ENCODE data around the gene LGR6.

Gene LGR6

DNA sequence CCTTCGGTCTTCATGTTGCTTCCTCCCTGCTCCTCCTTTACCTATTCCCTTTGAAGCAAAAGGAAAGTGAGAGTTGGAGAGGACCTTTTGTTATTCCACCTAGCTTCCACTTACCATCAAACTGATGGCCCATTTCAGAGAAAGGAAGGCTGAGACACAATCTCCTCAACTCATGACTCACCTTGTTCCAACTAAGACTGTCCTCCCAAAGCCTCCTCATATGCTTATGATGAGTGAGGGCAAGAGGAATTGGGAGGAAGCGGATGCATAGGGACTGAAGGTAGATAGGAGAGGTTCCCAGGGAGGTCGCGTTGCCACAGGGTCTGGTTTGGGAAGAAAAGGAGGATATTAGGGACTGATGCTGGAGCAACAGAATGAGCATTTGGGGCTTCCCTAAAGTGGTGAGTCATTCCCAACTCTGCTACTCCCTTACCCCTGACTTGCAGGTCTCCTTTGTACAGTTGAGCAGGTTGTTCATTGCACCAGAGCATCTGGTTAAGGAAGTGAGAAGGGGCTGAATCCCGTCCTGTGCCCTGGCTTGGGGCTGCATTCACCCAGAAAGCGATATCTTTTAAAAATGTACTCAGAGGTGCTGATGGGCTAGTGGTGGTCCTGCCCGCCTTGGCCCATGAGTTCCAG is 35.0 kb downstream of the LGR6 start:
- Histone ChIP-seq H3K36me3 (ENCODE audit: control insufficient read depth, insufficient read depth, low read length) (no peaks in the 10 kb centered on the region), H3K27ac (ENCODE audit: low read depth, low read length) (no peak overlapping the region), H3K9ac (ENCODE audit: low read length) (no peak overlapping the region), H3K9me3 (ENCODE audit: control insufficient read depth, insufficient read depth, low read depth, low read length) (no peaks in the 10 kb centered on the region), H3K4me1 (ENCODE audit: control insufficient read depth, insufficient read depth, low read length) (peaks cover 4% of the 10 kb centered on the region; the same call in 1 of the 2 replicates), H3K27me3 (ENCODE audit: control insufficient read depth, insufficient read depth, low read length) (no peaks in the 10 kb centered on the region), H3K4me3 (ENCODE audit: low read depth, low read length) (no peak overlapping the region)

DNA sequence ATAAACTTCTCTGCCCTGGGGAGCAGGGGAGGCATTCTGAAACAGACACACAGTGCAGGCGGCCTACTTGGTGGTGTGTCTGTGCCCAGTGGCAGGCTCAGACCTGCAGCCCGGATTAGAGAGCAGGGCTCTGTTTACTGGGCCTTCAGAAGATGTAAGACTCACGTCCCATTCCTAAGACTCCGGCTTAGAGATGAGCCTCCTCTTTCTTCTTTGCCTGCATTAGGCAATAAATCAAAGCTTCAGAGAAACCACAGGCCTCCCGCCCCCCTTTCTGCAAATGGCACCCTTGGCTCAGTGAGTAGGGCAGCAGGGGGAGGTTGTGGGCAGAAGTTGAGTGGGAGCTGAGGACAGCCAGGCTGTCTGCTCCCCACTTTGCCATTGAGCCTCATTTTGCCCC is 35.8 kb downstream of the LGR6 start:
- Histone ChIP-seq H3K27me3 (ENCODE audit: control insufficient read depth, insufficient read depth, low read length) (no peaks in the 10 kb centered on the region), H3K4me3 (ENCODE audit: low read depth, low read length) (no peak overlapping the region), H3K9me3 (ENCODE audit: control insufficient read depth, insufficient read depth, low read depth, low read length) (no peaks in the 10 kb centered on the region), H3K27ac (ENCODE audit: low read depth, low read length) (no peak overlapping the region), H3K4me1 (ENCODE audit: control insufficient read depth, insufficient read depth, low read length) (peaks cover 12% of the 10 kb centered on the region; the same call in 1 of the 2 replicates), H3K36me3 (ENCODE audit: control insufficient read depth, insufficient read depth, low read length) (no peaks in the 10 kb centered on the region), H3K9ac (ENCODE audit: low read length) (no peak overlapping the region)

- Histone ChIP-seq H3K27ac (ENCODE audit: low read depth, low read length) (no peak overlapping the region), H3K36me3 (ENCODE audit: control insufficient read depth, insufficient read depth, low read length) (no peaks in the 10 kb centered on the region), H3K4me3 (ENCODE audit: low read depth, low read length) (no peak overlapping the region), H3K4me1 (ENCODE audit: control insufficient read depth, insufficient read depth, low read length) (peaks cover 19% of the 10 kb centered on the region), H3K9me3 (ENCODE audit: control insufficient read depth, insufficient read depth, low read depth, low read length) (no peaks in the 10 kb centered on the region), H3K27me3 (ENCODE audit: control insufficient read depth, insufficient read depth, low read length) (no peaks in the 10 kb centered on the region), H3K9ac (ENCODE audit: low read length) (no peak overlapping the region)
These were observed 36.7 kb downstream of the LGR6 start for GRCh38 chr1:202230061-202230938.

GRCh38 chr1:202230939-202231645 is 37.5 kb downstream of the LGR6 start:
- H3K27me3 ChIP-seq (ENCODE audit: control insufficient read depth, insufficient read depth, low read length) = no peaks in the 10 kb centered on the region
- H3K4me3 ChIP-seq (ENCODE audit: low read depth, low read length) = no peak overlapping the region
- H3K9ac ChIP-seq (ENCODE audit: low read length) = no peak overlapping the region
- no peak overlapping the region for H3K27ac ChIP-seq (ENCODE audit: low read depth, low read length)
- H3K9me3 ChIP-seq (ENCODE audit: control insufficient read depth, insufficient read depth, low read depth, low read length) = no peaks in the 10 kb centered on the region
- no peaks in the 10 kb centered on the region for H3K36me3 ChIP-seq (ENCODE audit: control insufficient read depth, insufficient read depth, low read length)
- H3K4me1 ChIP-seq (ENCODE audit: control insufficient read depth, insufficient read depth, low read length) = peaks cover 27% of the 10 kb centered on the region

- Histone ChIP-seq H3K9me3 (ENCODE audit: control insufficient read depth, insufficient read depth, low read depth, low read length) (no peaks in the 10 kb centered on the region), H3K27me3 (ENCODE audit: control insufficient read depth, insufficient read depth, low read length) (no peaks in the 10 kb centered on the region), H3K9ac (ENCODE audit: low read length) (no peak overlapping the region), H3K27ac (ENCODE audit: low read depth, low read length) (no peak overlapping the region), H3K36me3 (ENCODE audit: control insufficient read depth, insufficient read depth, low read length) (no peaks in the 10 kb centered on the region), H3K4me3 (ENCODE audit: low read depth, low read length) (no peak overlapping the region), H3K4me1 (ENCODE audit: control insufficient read depth, insufficient read depth, low read length) (peaks cover 43% of the 10 kb centered on the region)
These were observed 39.6 kb downstream of the LGR6 start for GRCh38 chr1:202233171-202233570.

GRCh38 chr1:202233804-202234203 is 40.2 kb downstream of the LGR6 start:
- H3K36me3 ChIP-seq (ENCODE audit: control insufficient read depth, insufficient read depth, low read length) = no peaks in the 10 kb centered on the region
- no peaks in the 10 kb centered on the region for H3K9me3 ChIP-seq (ENCODE audit: control insufficient read depth, insufficient read depth, low read depth, low read length)
- no peaks in the 10 kb centered on the region for H3K27me3 ChIP-seq (ENCODE audit: control insufficient read depth, insufficient read depth, low read length)
- H3K4me1 ChIP-seq (ENCODE audit: control insufficient read depth, insufficient read depth, low read length) = peaks cover 43% of the 10 kb centered on the region
- H3K27ac ChIP-seq (ENCODE audit: low read depth, low read length) = no peak overlapping the region
- no peak overlapping the region for H3K4me3 ChIP-seq (ENCODE audit: low read depth, low read length)
- H3K9ac ChIP-seq (ENCODE audit: low read length) = no peak overlapping the region

DNA sequence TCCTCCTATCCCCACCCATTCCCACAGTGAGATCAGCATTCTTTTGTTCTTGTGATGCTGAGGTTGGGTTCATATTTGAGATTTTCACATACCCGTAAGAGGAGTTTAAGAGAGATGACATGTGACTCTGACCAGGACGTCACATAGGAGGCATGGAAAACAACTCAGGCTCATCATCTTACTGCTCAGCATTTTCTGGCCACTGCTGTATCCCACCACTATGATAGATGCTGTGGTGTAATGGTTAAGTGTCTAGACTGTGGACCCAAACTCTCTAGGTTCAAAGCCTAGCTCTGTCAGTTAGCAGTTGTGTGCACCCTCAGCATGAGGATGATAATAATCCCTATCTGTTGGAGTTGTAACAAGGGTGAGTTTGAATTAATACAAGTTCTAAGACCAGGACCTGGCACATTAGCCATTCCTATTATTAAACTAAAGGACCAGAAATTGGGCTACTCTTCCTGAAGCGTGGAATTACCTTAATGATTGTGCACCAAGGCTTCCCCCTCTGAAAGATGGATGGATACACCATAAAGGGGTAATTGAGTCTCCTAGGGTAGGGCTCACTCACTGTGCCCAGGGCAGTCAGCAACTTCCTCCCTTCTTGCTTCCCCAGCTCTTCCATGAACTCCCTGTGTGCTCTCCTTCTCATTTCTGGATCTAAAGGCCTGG is 40.9 kb downstream of the LGR6 start:
- H3K4me1 ChIP-seq (ENCODE audit: control insufficient read depth, insufficient read depth, low read length) = peaks cover 43% of the 10 kb centered on the region
- H3K27me3 ChIP-seq (ENCODE audit: control insufficient read depth, insufficient read depth, low read length) = no peaks in the 10 kb centered on the region
- H3K27ac ChIP-seq (ENCODE audit: low read depth, low read length) = no peak overlapping the region
- H3K36me3 ChIP-seq (ENCODE audit: control insufficient read depth, insufficient read depth, low read length) = no peaks in the 10 kb centered on the region
- no peak overlapping the region for H3K4me3 ChIP-seq (ENCODE audit: low read depth, low read length)
- no peaks in the 10 kb centered on the region for H3K9me3 ChIP-seq (ENCODE audit: control insufficient read depth, insufficient read depth, low read depth, low read length)
- no peak overlapping the region for H3K9ac ChIP-seq (ENCODE audit: low read length)

DNA sequence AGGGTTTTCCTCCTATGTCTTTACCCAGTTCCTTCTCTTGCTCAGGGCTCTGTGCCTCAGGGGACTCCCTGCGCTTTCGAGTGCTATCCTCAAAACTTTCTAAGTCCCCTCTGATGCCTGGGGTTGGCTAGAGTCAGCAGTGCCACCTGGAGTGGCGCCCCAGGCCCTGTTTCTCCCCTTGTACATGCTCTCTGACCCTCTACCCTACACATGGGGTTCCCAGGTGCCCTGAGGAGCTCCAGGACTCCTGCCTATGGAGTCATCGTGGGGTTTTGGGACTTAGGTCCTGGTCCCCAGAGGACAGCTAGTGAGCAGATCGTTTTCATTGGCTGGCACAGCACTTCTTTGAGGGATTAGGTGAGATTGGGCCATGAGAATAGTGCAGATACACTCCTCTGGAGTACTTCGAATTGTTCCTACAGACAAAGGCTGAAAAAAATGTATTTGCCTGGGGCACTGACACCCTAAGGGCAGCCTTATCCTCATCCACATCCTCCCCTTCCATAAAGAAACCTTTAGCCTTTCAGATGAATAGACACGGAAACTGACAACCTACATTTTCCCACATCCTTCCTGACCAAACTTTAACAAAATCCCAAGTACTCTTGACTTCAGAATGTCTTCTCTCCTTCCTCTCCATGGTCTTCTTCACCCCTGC is 41.5 kb downstream of the LGR6 start:
- H3K4me1 ChIP-seq (ENCODE audit: control insufficient read depth, insufficient read depth, low read length) = peaks cover 43% of the 10 kb centered on the region
- no peaks in the 10 kb centered on the region for H3K9me3 ChIP-seq (ENCODE audit: control insufficient read depth, insufficient read depth, low read depth, low read length)
- no peak overlapping the region; the same call in 1 of the 2 replicates for H3K27ac ChIP-seq (ENCODE audit: low read depth, low read length)
- no peaks in the 10 kb centered on the region for H3K36me3 ChIP-seq (ENCODE audit: control insufficient read depth, insufficient read depth, low read length)
- H3K27me3 ChIP-seq (ENCODE audit: control insufficient read depth, insufficient read depth, low read length) = no peaks in the 10 kb centered on the region
- no peak overlapping the region; the same call in 1 of the 2 replicates for H3K4me3 ChIP-seq (ENCODE audit: low read depth, low read length)
- peak overlapping the region; percentile 58 for H3K9ac ChIP-seq (ENCODE audit: low read length)

- peak overlapping the region; percentile 41; the same call in 1 of the 2 replicates for H3K27ac ChIP-seq (ENCODE audit: low read depth, low read length)
These were observed 42.5 kb downstream of the LGR6 start for GRCh38 chr1:202235856-202236837.

More at GRCh38 chr1:202235856-202236837, 42.5 kb downstream of the LGR6 start:
- Histone ChIP-seq H3K9me3 (ENCODE audit: control insufficient read depth, insufficient read depth, low read depth, low read length) (no peaks in the 10 kb centered on the region), H3K9ac (ENCODE audit: low read length) (peak overlapping the region; percentile 72), H3K27me3 (ENCODE audit: control insufficient read depth, insufficient read depth, low read length) (no peaks in the 10 kb centered on the region), H3K4me1 (ENCODE audit: control insufficient read depth, insufficient read depth, low read length) (peaks cover 43% of the 10 kb centered on the region), H3K4me3 (ENCODE audit: low read depth, low read length) (peak overlapping the region; percentile 26; the same call in 1 of the 2 replicates), H3K36me3 (ENCODE audit: control insufficient read depth, insufficient read depth, low read length) (no peaks in the 10 kb centered on the region)

Data from HUES6 (cell line).